HS-27A (cell line): ENCODE data around the gene DIDO1.
A peak's percentile ranks its signal among the peaks of the same experiment; 100 is the strongest.

Source experiments
- DNase-seq: peaks from one replicate; pipeline ENCODE4 v3.0.0-alpha.2; 2012; ENCODE audit warnings: low read depth, missing footprints

DIDO1 gene

GRCh38 chr20:62894261-62894660, 32.0 kb downstream of the DIDO1 start:
- DNase-seq: no peak

GRCh38 chr20:62893700-62894099, 32.6 kb downstream of the DIDO1 start:
- DNase-seq: no peak

GRCh38 chr20:62892348-62893304, 33.7 kb downstream of the DIDO1 start:
- DNase-seq: no peak

GRCh38 chr20:62891111-62891510, 35.2 kb downstream of the DIDO1 start:
- DNase-seq: no peak

GRCh38 chr20:62890444-62890843, 35.9 kb downstream of the DIDO1 start:
- no peak for DNase-seq

- no peak for DNase-seq
Measured at GRCh38 chr20:62889871-62890270, 36.4 kb downstream of the DIDO1 start.

- no peak for DNase-seq
Measured at GRCh38 chr20:62889411-62889810, 36.9 kb downstream of the DIDO1 start.

GRCh38 chr20:62888910-62889309, 37.4 kb downstream of the DIDO1 start:
- DNase-seq: no peak

- DNase-seq: no peak
Measured at GRCh38 chr20:62888406-62888805, 37.9 kb downstream of the DIDO1 start.

- DNase-seq: no peak
Measured at GRCh38 chr20:62887860-62888239, 38.5 kb downstream of the DIDO1 start.

GRCh38 chr20:62887152-62887859, 39.0 kb downstream of the DIDO1 start:
- peak; percentile 54 for DNase-seq

- no peak for DNase-seq
Measured at GRCh38 chr20:62886709-62887058, 39.6 kb downstream of the DIDO1 start.

GRCh38 chr20:62885896-62886708, 40.2 kb downstream of the DIDO1 start:
- no peak for DNase-seq

GRCh38 chr20:62885046-62885895, 41.0 kb downstream of the DIDO1 start:
- DNase-seq: no peak

- no peak for DNase-seq
Measured at GRCh38 chr20:62884556-62884955, 41.7 kb downstream of the DIDO1 start.

- no peak for DNase-seq
Measured at GRCh38 chr20:62882426-62882825, 43.9 kb downstream of the DIDO1 start.

- no peak for DNase-seq
Measured at GRCh38 chr20:62881662-62882395, 44.5 kb downstream of the DIDO1 start.

GRCh38 chr20:62880935-62881661, 45.2 kb downstream of the DIDO1 start:
- no peak for DNase-seq

GRCh38 chr20:62880147-62880934, 46.0 kb downstream of the DIDO1 start:
- no peak for DNase-seq
